Neuronal stem cell (in vitro differentiated cells): ENCODE results near the gene KRT84.

ENCODE experiments used
- DNase-seq: peaks from one replicate; pipeline ENCODE4 v3.0.0-alpha.2; 2013; ENCODE audit warnings: low spot score
- H2AFZ ChIP-seq: one replicate; pipeline ENCODE4 v1.6.1; 2013; ENCODE audit warnings: mild to moderate bottlenecking, low read length, inconsistent platforms
- H2AK5ac ChIP-seq: 2 replicates; pipeline ENCODE4 v1.6.1; 2013; ENCODE audit warnings: low read depth, mild to moderate bottlenecking, inconsistent platforms, low read length, moderate library complexity, mixed read lengths
- H2BK120ac ChIP-seq: 2 replicates; pipeline ENCODE4 v1.6.1; 2013; ENCODE audit warnings: low read depth, mild to moderate bottlenecking, inconsistent platforms, low read length, moderate library complexity, mixed read lengths
- H2BK12ac ChIP-seq: one replicate; pipeline ENCODE4 v1.6.1; 2013; ENCODE audit warnings: low read length, inconsistent platforms
- H2BK15ac ChIP-seq: 2 replicates; pipeline ENCODE4 v1.6.1; 2013; ENCODE audit warnings: mild to moderate bottlenecking, low read length, inconsistent platforms, mixed read lengths
- H2BK5ac ChIP-seq: one replicate; pipeline ENCODE4 v1.6.1; 2013; ENCODE audit warnings: inconsistent platforms, mild to moderate bottlenecking, low read length, moderate library complexity
- H3K14ac ChIP-seq: one replicate; pipeline ENCODE4 v1.6.1; 2013; ENCODE audit warnings: low read length, inconsistent platforms
- H3K18ac ChIP-seq: 2 replicates; pipeline ENCODE4 v1.6.1; 2013; ENCODE audit warnings: low read length, inconsistent platforms
- H3K23ac ChIP-seq: 2 replicates; pipeline ENCODE4 v1.6.1; 2013; ENCODE audit warnings: low read depth, mild to moderate bottlenecking, mixed read lengths, low read length, inconsistent platforms; ENCODE audit not compliant: poor library complexity
- H3K27ac ChIP-seq: replicated peaks from 3 replicates; pipeline ENCODE4 v1.5.1; 2013; ENCODE audit warnings: low read length, inconsistent platforms
- H3K27me3 ChIP-seq, 3 experiments: 2 replicates each; pipeline ENCODE4 v1.6.1; 2013; ENCODE audit warnings: low read length in 3 of 3, mild to moderate bottlenecking in 2 of 3, inconsistent platforms in 1 of 3, low read depth in 1 of 3, mixed read lengths in 1 of 3, moderate library complexity in 1 of 3; ENCODE audit not compliant: control insufficient read depth in 3 of 3, insufficient read depth in 3 of 3
- H3K36me3 ChIP-seq, 2 donors: replicated peaks in 1 of 2; 2 replicates each; pipeline ENCODE4 v1.6.1; 2013; ENCODE audit warnings: low read length in 2 of 2; ENCODE audit not compliant: control insufficient read depth in 2 of 2, insufficient read depth in 2 of 2
- H3K4ac ChIP-seq: 2 replicates; pipeline ENCODE4 v1.6.1; 2013; ENCODE audit warnings: inconsistent platforms, mild to moderate bottlenecking, low read length, moderate library complexity
- H3K4me1 ChIP-seq, 2 donors: 1 replicate in 1 of 2; 2 replicates in 1 of 2; pipeline ENCODE4 v1.6.1; 2013; ENCODE audit warnings: low read length in 2 of 2, low read depth in 1 of 2; ENCODE audit not compliant: control insufficient read depth in 2 of 2, insufficient read depth in 1 of 2
- H3K4me2 ChIP-seq: one replicate; pipeline ENCODE4 v1.6.1; 2013; ENCODE audit warnings: mild to moderate bottlenecking, low read length, inconsistent platforms; ENCODE audit not compliant: insufficient read depth, poor library complexity, severe bottlenecking
- H3K4me3 ChIP-seq, 2 donors: 2 replicates each; pipeline ENCODE4 v1.5.1; 2013; ENCODE audit warnings: low read length in 2 of 2, mild to moderate bottlenecking in 2 of 2, inconsistent platforms in 1 of 2, moderate library complexity in 1 of 2
- H3K79me1 ChIP-seq: one replicate; pipeline ENCODE4 v1.6.1; 2013; ENCODE audit warnings: low read depth, mild to moderate bottlenecking, inconsistent platforms, low read length, moderate library complexity
- H3K9ac ChIP-seq: one replicate; pipeline ENCODE4 v1.6.1; 2013; ENCODE audit warnings: mild to moderate bottlenecking, low read depth, low read length, inconsistent platforms; ENCODE audit not compliant: poor library complexity
- H3K9me3 ChIP-seq, 2 donors: replicated peaks in 1 of 2; 2 replicates each; pipeline versions ENCODE3 to v1.6.1; 2013; ENCODE audit warnings: low read length in 2 of 2, mild to moderate bottlenecking in 2 of 2, inconsistent platforms in 1 of 2, low read depth in 1 of 2, mixed read lengths in 1 of 2, moderate library complexity in 1 of 2; ENCODE audit not compliant: control insufficient read depth in 2 of 2, insufficient read depth in 1 of 2
- H4K8ac ChIP-seq: one replicate; pipeline ENCODE4 v1.6.1; 2013; ENCODE audit warnings: low read depth, mild to moderate bottlenecking, inconsistent platforms, low read length, moderate library complexity
- H4K91ac ChIP-seq: one replicate; pipeline ENCODE4 v1.6.1; 2013; ENCODE audit warnings: low read length, low read depth, mild to moderate bottlenecking, inconsistent platforms; ENCODE audit not compliant: poor library complexity
- WGBS, 2 donors: extraction: QIAGEN DNeasy Blood & Tissue Kit; methylation state at CpG; one replicate each; pipeline ENCODE4 v1.1.7; 2013; ENCODE audit warnings: missing lambda C conversion rate in 2 of 2, mixed read lengths in 1 of 2; ENCODE audit not compliant: insufficient read length in 2 of 2, insufficient replicate concordance in 1 of 2; ENCODE audit errors: extremely low coverage in 2 of 2; 5-methylcytosine and 5-hydroxymethylcytosine counted together

KRT84 gene

DNA sequence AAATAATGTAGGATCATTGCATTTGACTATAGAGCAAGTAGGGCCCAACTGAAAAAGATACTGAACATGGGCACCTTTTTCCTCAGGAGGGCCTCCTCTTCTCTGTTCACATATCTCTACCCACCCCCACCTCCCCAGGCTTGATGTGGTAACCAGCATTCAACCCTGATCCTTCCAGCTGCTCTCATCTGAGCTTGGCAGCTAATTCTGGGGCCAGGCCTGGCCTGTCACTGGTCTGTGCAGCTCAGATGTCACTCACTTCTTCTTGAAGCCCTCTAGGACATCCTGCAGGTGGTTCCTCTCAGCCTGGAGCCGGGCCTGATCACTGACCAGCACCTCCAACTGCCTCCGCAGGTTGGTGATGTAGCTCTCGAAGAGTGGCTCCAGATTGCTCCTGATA lies 2.1 kb downstream of the KRT84 start:
- Histone ChIP-seq H3K4me2 (no peak overlapping the region), H3K18ac (no peak overlapping the region), H4K91ac (no peak overlapping the region), H2BK15ac (no peak overlapping the region), H3K14ac (no peak overlapping the region), H3K27ac (no peak overlapping the region), H2BK12ac (no peak overlapping the region), H3K9me3 (no peaks in the 10 kb centered on the region), H2BK5ac (no peak overlapping the region), H4K8ac (no peak overlapping the region), H3K4ac (no peak overlapping the region), H3K36me3 (no peaks in the 10 kb centered on the region), H2AK5ac (no peak overlapping the region), H3K4me1 (no peaks in the 10 kb centered on the region), H3K23ac (no peak overlapping the region), H3K4me3 (no peak overlapping the region), H3K27me3 (peaks cover 0 to 5% (median 0%) of the 10 kb centered on the region in 3 experiments), H2AFZ (no peak overlapping the region), H3K9ac (peak overlapping the region; percentile 18), H3K79me1 (no peaks in the 10 kb centered on the region), H2BK120ac (no peak overlapping the region)
- DNase-seq, result no peak
- no CpG with 5 or more reads among the region's 3 CpGs for WGBS, 2 donors

DNA sequence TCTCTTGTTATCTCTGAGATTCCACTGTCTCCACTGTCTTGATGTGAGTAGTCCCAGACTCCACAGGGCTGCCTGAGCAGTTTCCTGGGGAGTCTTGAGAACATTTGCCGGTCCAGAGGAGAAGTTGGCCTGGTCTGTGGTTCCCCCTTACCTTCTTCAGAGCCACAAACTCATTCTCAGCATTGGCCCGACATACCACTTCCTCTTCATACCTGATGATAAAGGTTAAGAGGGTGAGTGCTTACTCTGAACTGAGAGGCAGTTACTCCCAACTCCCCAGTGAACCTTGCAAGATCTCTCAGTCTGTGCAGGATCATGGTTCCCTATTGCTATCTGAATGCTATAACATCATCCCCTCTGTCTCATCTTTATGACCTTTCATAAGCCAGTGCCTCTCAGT lies 2.6 kb downstream of the KRT84 start:
- no peak overlapping the region for H2AK5ac ChIP-seq
- no peak overlapping the region for H3K9ac ChIP-seq
- no peak overlapping the region for H3K18ac ChIP-seq
- H3K4me2 ChIP-seq, result no peak overlapping the region
- no peak overlapping the region for H4K91ac ChIP-seq
- H3K27ac ChIP-seq, result no peak overlapping the region
- H2BK5ac ChIP-seq, result no peak overlapping the region
- no peak overlapping the region for H3K4ac ChIP-seq
- H2BK12ac ChIP-seq, result no peak overlapping the region
- H2BK120ac ChIP-seq, result no peak overlapping the region
- H3K27me3 ChIP-seq, result peaks cover 0 to 5% (median 0%) of the 10 kb centered on the region in 3 experiments
- no peaks in the 10 kb centered on the region for H3K36me3 ChIP-seq
- no peak overlapping the region for H2BK15ac ChIP-seq
- H3K4me3 ChIP-seq, result no peak overlapping the region
- no peak overlapping the region for H2AFZ ChIP-seq
- no peak overlapping the region for H3K14ac ChIP-seq
- no peak overlapping the region for H3K23ac ChIP-seq
- no peak overlapping the region for H4K8ac ChIP-seq
- no peaks in the 10 kb centered on the region for H3K9me3 ChIP-seq
- no CpG with 5 or more reads among the region's 2 CpGs for WGBS, 2 donors
- DNase-seq, result no peak
- no peaks in the 10 kb centered on the region for H3K79me1 ChIP-seq
- no peaks in the 10 kb centered on the region for H3K4me1 ChIP-seq

GRCh38 chr12:52381206-52381605 lies 4.2 kb downstream of the KRT84 start:
- Histone ChIP-seq H2BK5ac (no peak overlapping the region), H2AK5ac (no peak overlapping the region), H2AFZ (no peak overlapping the region), H4K8ac (no peak overlapping the region), H3K23ac (no peak overlapping the region), H4K91ac (no peak overlapping the region), H3K4me2 (no peak overlapping the region), H3K9ac (no peak overlapping the region), H3K18ac (peak overlapping the region; percentile 25), H3K4me1 (no peaks in the 10 kb centered on the region), H3K79me1 (no peaks in the 10 kb centered on the region), H2BK120ac (no peak overlapping the region), H2BK12ac (no peak overlapping the region), H3K4ac (no peak overlapping the region), H3K36me3 (no peaks in the 10 kb centered on the region), H3K14ac (no peak overlapping the region), H3K4me3 (no peak overlapping the region), H3K27me3 (peaks cover 0 to 5% (median 0%) of the 10 kb centered on the region in 3 experiments), H2BK15ac (no peak overlapping the region), H3K9me3 (no peaks in the 10 kb centered on the region), H3K27ac (no peak overlapping the region)
- no CpG with 5 or more reads among the region's 8 CpGs for WGBS, 2 donors
- no peak for DNase-seq

DNA sequence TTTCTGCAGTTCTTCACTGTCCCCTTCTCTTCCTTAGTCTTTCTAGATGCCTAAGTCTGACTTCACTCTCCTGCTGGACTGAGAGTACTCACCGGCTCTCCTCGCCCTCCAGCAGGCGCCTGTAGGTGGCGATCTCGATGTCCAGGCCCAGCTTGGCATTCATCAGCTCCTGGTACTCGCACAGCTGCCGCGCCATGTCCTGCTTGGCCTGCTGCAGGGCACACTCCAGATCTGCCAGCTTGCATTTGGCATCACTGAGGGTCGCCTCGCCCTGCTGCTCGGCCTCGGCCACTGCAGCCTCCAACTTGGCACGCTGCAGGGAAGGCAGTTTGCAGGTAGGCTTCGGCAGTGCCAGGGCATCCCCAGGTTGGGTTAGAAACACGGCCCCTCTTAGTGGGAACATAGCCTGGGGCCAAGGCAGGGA lies 5.2 kb downstream of the KRT84 start:
- no peak overlapping the region for H2BK15ac ChIP-seq
- no CpG with 5 or more reads among the region's 15 CpGs for WGBS, 2 donors
- no peak overlapping the region for H3K9ac ChIP-seq
- H3K27me3 ChIP-seq, result peaks cover 0 to 5% (median 0%) of the 10 kb centered on the region in 3 experiments
- peak overlapping the region; percentile 92 for H3K14ac ChIP-seq
- peak overlapping the region; percentile 69 for H2AK5ac ChIP-seq
- no peak for DNase-seq
- no peak overlapping the region for H3K4ac ChIP-seq
- no peaks in the 10 kb centered on the region for H3K79me1 ChIP-seq
- no peak overlapping the region for H3K27ac ChIP-seq
- peak overlapping the region; percentile 68 for H2BK12ac ChIP-seq
- H3K23ac ChIP-seq, result peak overlapping the region; percentile 38
- H2BK5ac ChIP-seq, result no peak overlapping the region
- H4K91ac ChIP-seq, result peak overlapping the region; percentile 16
- H2BK120ac ChIP-seq, result no peak overlapping the region
- no peaks in the 10 kb centered on the region for H3K9me3 ChIP-seq
- H4K8ac ChIP-seq, result no peak overlapping the region
- H3K4me3 ChIP-seq, result no peak overlapping the region
- H3K4me1 ChIP-seq, result no peaks in the 10 kb centered on the region
- H3K18ac ChIP-seq, result peak overlapping the region; percentile 58
- no peak overlapping the region for H3K4me2 ChIP-seq
- no peaks in the 10 kb centered on the region for H3K36me3 ChIP-seq
- H2AFZ ChIP-seq, result no peak overlapping the region
